Medulla oblongata (tissue), 1 donor: ENCODE data around the gene TTC39A.

Experiments
- DNase-seq: peaks from one replicate; pipeline ENCODE4 v3.0.0-alpha.2; 2015; ENCODE audit errors: extremely low spot score

Gene TTC39A

GRCh38 chr1:51330331-51331201 lies at the start of gene TTC39A:
TSS of gene TTC39A (minus strand) at chr1:51330562. CDS start at chr1:51330477, 85 bp downstream.
- no peak for DNase-seq

- DNase-seq, result no peak
Measured at GRCh38 chr1:51378871-51379270, 48.5 kb upstream of the TTC39A start.

- DNase-seq, result no peak
Measured at GRCh38 chr1:51373898-51374297, 43.5 kb upstream of the TTC39A start.

- no peak for DNase-seq
Measured at GRCh38 chr1:51372561-51372960, 42.2 kb upstream of the TTC39A start.

GRCh38 chr1:51369171-51369570 lies 38.8 kb upstream of the TTC39A start:
- DNase-seq, result no peak

- no peak for DNase-seq
Measured at GRCh38 chr1:51365774-51366173, 35.4 kb upstream of the TTC39A start.

GRCh38 chr1:51359879-51360278 lies 29.5 kb upstream of the TTC39A start:
- DNase-seq, result no peak

GRCh38 chr1:51355382-51355781 lies 25.0 kb upstream of the TTC39A start:
- DNase-seq, result no peak

- DNase-seq, result no peak
Measured at GRCh38 chr1:51354416-51354815, 24.1 kb upstream of the TTC39A start.

- DNase-seq, result no peak
Measured at GRCh38 chr1:51351907-51352306, 21.5 kb upstream of the TTC39A start.

GRCh38 chr1:51349862-51350261 lies 19.5 kb upstream of the TTC39A start:
- no peak for DNase-seq

GRCh38 chr1:51348147-51348527 lies 17.8 kb upstream of the TTC39A start:
- no peak for DNase-seq

- no peak for DNase-seq
Measured at GRCh38 chr1:51347398-51348146, 17.2 kb upstream of the TTC39A start.

- DNase-seq, result no peak
Measured at GRCh38 chr1:51346086-51346942, 16.0 kb upstream of the TTC39A start.

GRCh38 chr1:51345300-51345687 lies 14.9 kb upstream of the TTC39A start:
- no peak for DNase-seq

GRCh38 chr1:51344602-51345299 lies 14.4 kb upstream of the TTC39A start:
- DNase-seq, result no peak

- no peak for DNase-seq
Measured at GRCh38 chr1:51344276-51344601, 13.9 kb upstream of the TTC39A start.

- no peak for DNase-seq
Measured at GRCh38 chr1:51343624-51344023, 13.3 kb upstream of the TTC39A start.

- no peak for DNase-seq
Measured at GRCh38 chr1:51342591-51343206, 12.3 kb upstream of the TTC39A start.

GRCh38 chr1:51341876-51342496 lies 11.6 kb upstream of the TTC39A start:
- DNase-seq, result no peak

GRCh38 chr1:51340380-51340779 lies 10.0 kb upstream of the TTC39A start:
- no peak for DNase-seq
